ENCODE measurements around the gene SIRT3. TPM values are rescaled to one million over a fixed set of nuclear protein-coding genes. Genes with fewer than 3 reads are reported as not detected.

Gene SIRT3
- total RNA-seq, 1 experiment from 2014 or later = 12.3 TPM

Other genes starting within 250 kb of the SIRT3 start
- gene SCGB1C1, start 43.3 kb downstream of the SIRT3 start, total RNA-seq (2014; rRNA removed; shearing (Covaris generic)) = not detected in 2 replicates
- 30.3 and 30.7 TPM in 2 replicates for gene BET1L, start 28.9 kb downstream of the SIRT3 start, total RNA-seq (2014; rRNA removed; shearing (Covaris generic))
- gene RIC8A, start 28.6 kb downstream of the SIRT3 start, total RNA-seq (2014; rRNA removed; shearing (Covaris generic)) = 138 and 139 TPM in 2 replicates
- 248 and 295 TPM in 2 replicates for gene PSMD13, start 634 bp upstream of the SIRT3 start, total RNA-seq (2014; rRNA removed; shearing (Covaris generic))
- not detected in 2 replicates for gene NLRP6, start 42.1 kb upstream of the SIRT3 start, total RNA-seq (2014; rRNA removed; shearing (Covaris generic))
- 2.2 and 2.4 TPM in 2 replicates for gene PGGHG, start 52.8 kb upstream of the SIRT3 start, total RNA-seq (2014; rRNA removed; shearing (Covaris generic))
- gene IFITM5, start 63.2 kb upstream of the SIRT3 start, total RNA-seq (2014; rRNA removed; shearing (Covaris generic)) = not detected in 2 replicates
- 21.9 and 30.7 TPM in 2 replicates for gene IFITM2, start 71.5 kb upstream of the SIRT3 start, total RNA-seq (2014; rRNA removed; shearing (Covaris generic))
- gene IFITM1, start 77.7 kb upstream of the SIRT3 start, total RNA-seq (2014; rRNA removed; shearing (Covaris generic)) = 179 TPM in 2 replicates
- gene IFITM3, start 84.5 kb upstream of the SIRT3 start, total RNA-seq (2014; rRNA removed; shearing (Covaris generic)) = 183 and 240 TPM in 2 replicates
- 6.5 and 11.1 TPM in 2 replicates for gene B4GALNT4, start 133.2 kb upstream of the SIRT3 start, total RNA-seq (2014; rRNA removed; shearing (Covaris generic))
- gene PKP3, start 157.9 kb upstream of the SIRT3 start, total RNA-seq (2014; rRNA removed; shearing (Covaris generic)) = 2.4 and 3.0 TPM in 2 replicates
- gene SIGIRR, start 178.7 kb upstream of the SIRT3 start, total RNA-seq (2014; rRNA removed; shearing (Covaris generic)) = 1.9 TPM in 1 of 2 replicates, not detected in the other
- gene ANO9, start 205.7 kb upstream of the SIRT3 start, total RNA-seq (2014; rRNA removed; shearing (Covaris generic)) = not detected in 2 replicates
- gene PTDSS2, start 213.9 kb upstream of the SIRT3 start, total RNA-seq (2014; rRNA removed; shearing (Covaris generic)) = 15.0 and 26.7 TPM in 2 replicates

All from H4 (cell line).